Measurements from ENCODE around the gene GAB2.

DNA sequence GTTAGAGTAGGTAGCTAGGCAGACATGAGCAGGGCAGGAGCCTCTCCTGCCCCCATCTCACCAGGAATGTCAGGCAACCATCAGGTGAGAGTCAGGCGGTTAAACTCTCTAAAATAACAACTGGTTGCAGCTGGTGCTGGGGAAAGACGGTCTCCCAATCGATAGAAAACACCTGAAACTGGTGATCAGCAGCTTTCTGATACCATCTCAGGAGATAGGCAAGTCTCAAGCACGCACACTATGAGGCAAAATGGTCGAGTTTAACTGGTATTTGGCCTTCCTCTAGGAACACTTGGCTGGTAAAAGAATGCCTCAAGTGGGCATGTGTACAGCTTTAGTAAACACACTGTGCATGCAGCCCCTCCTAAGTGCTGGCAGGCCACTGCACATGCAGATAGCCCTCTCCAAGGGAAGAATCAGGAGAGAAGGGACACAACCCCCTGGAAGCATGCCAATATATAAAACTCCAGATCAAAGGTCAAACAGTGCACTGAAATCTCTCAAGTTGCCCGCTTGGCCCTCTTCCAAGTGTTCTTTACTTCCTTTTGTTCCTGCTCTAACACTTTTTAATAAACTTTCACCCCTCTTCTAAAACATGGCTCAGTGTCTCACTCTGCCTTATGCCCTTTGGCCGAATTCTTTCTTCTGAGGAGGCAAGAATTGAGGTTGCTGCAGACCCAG is 140.2 kb downstream of the GAB2 start:
- TF ChIP-seq POLR2A (IDR thresholded peaks at IDR 0.05): no peak
- TF ChIP-seq, protein P1, sequence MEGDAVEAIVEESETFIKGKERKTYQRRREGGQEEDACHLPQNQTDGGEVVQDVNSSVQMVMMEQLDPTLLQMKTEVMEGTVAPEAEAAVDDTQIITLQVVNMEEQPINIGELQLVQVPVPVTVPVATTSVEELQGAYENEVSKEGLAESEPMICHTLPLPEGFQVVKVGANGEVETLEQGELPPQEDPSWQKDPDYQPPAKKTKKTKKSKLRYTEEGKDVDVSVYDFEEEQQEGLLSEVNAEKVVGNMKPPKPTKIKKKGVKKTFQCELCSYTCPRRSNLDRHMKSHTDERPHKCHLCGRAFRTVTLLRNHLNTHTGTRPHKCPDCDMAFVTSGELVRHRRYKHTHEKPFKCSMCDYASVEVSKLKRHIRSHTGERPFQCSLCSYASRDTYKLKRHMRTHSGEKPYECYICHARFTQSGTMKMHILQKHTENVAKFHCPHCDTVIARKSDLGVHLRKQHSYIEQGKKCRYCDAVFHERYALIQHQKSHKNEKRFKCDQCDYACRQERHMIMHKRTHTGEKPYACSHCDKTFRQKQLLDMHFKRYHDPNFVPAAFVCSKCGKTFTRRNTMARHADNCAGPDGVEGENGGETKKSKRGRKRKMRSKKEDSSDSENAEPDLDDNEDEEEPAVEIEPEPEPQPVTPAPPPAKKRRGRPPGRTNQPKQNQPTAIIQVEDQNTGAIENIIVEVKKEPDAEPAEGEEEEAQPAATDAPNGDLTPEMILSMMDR (IDR thresholded peaks at IDR 0.05): no peak
